Epithelial cell of proximal tubule (primary cell): Measurements from ENCODE around the gene TMEM202. TPM values are rescaled to one million over a fixed set of nuclear protein-coding genes. Genes with fewer than 3 reads are reported as not detected.
"Not testable (repeated sequence)": the region's sequence is repeated elsewhere in the genome, so short reads cannot be mapped to it uniquely, and the experiment has no call there.

Experiments
- DNase-seq: peaks from one replicate; pipeline ENCODE4 v3.0.0-alpha.2; 2011; ENCODE audit warnings: low read depth
- H3K4me3 ChIP-seq: 2 replicates; pipeline ENCODE4 v1.5.1; 2011; ENCODE audit warnings: low read depth, mild to moderate bottlenecking, low read length
- CTCF ChIP-seq: conservative IDR thresholded peaks from 2 replicates; pipeline ENCODE4 v1.5.1; 2012; ENCODE audit warnings: low read depth, mild to moderate bottlenecking, low read length
- total RNA-seq: library from RNA; depleted of rRNA; stranded (reverse); fragments of >200 nt; gene quantifications from 2 replicates; pipeline ENCODE4 v1.2.3, GENCODE V29; 2015

TMEM202 gene
- total RNA-seq, 1 donor from 2014 or later = not detected

GRCh38 chr15:72404356-72404755, 6.3 kb downstream of the TMEM202 start:
- H3K4me3 ChIP-seq = no peak overlapping the region
- no peak for TF ChIP-seq CTCF
- DNase-seq = no peak

DNA sequence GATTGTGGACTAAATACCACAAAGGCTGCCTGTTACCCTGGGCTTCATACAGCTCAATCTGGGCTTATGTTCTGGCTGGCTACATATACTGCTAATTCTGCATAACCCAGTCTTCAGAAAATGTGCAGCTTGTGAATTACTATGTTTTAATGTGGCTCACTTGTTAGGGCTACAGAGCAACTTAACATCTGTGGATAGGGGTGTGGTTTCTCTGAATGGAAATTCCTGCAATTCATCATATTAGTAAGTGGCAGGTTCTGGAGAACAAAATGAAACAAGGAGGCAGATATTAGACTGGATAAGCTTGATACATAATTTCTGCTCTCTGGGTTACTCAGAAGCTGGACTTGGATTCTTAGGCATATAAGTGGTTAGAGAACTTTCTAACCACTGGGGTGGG, 6.7 kb downstream of the TMEM202 start:
- no peak for TF ChIP-seq CTCF
- no peak overlapping the region for H3K4me3 ChIP-seq
- DNase-seq = no peak

- no peak overlapping the region for H3K4me3 ChIP-seq
- TF ChIP-seq CTCF = no peak
- DNase-seq = no peak
These were observed 8.8 kb downstream of the TMEM202 start for GRCh38 chr15:72406936-72407335.

DNA sequence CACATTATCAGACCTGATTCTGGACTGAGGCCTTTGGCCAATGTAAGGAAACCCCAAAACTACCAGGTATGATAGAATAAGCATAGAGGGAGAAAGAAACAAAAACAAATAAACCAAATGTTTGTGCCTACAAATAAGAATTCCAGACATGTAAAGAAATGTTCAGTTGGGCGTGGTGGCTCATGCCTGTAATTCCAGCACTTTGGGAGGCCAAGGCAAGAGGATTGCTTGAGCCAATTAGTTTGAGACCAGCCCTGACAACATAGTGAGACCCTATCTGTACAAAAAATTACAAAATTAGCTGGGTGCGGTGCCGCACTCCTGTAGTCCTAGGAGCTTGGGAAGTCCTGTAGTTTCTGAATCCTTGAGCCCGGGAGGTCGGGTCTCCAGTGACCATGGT, 13.0 kb downstream of the TMEM202 start:
- no peak for TF ChIP-seq CTCF

GRCh38 chr15:72411544-72411943, 13.4 kb downstream of the TMEM202 start:
- DNase-seq = no peak
- H3K4me3 ChIP-seq = no peak overlapping the region
- no peak for TF ChIP-seq CTCF

More for the DNA sequence above, 13.0 kb downstream of the TMEM202 start:
- no peak overlapping the region for H3K4me3 ChIP-seq
- no peak for DNase-seq

GRCh38 chr15:72413337-72413736, 15.2 kb downstream of the TMEM202 start:
- not testable (repeated sequence) for H3K4me3 ChIP-seq, DNase-seq

DNA sequence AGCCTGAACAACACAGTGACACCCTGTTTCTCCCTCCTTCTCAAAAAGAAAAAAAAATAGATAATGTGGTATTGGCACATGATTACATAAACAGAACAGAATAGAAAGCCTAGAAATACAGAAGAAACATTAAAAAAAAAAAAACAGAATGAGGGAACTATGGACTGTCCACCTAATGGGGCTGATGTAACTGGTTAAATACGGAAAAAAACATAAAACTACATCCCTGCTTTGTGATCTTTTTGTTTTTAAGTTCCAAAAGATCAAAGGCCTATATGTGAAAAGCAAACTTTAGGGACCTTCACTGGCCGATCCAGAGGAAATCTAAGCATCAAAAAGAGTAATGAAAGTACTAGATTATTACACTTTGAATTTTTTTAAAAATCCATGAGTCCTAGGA, 17.2 kb downstream of the TMEM202 start:
- DNase-seq = no peak
- H3K4me3 ChIP-seq = no peak overlapping the region
- TF ChIP-seq CTCF = no peak

GRCh38 chr15:72419768-72420167, 21.7 kb downstream of the TMEM202 start:
- not testable (repeated sequence) for DNase-seq, H3K4me3 ChIP-seq
